SH-SY5Y (cell line): Measurements from ENCODE around the gene MAPK12.

ENCODE experiments used
- GATA2 ChIP-seq: IDR thresholded peaks from 2 replicates; pipeline ENCODE4 v1.6.1; 2011; ENCODE audit warnings: mild to moderate bottlenecking, low read depth, low read length
- GATA3 ChIP-seq: IDR thresholded peaks from 2 replicates; pipeline ENCODE4 v1.6.1; 2011; ENCODE audit warnings: low read depth, mild to moderate bottlenecking, low read length, moderate library complexity

DNA sequence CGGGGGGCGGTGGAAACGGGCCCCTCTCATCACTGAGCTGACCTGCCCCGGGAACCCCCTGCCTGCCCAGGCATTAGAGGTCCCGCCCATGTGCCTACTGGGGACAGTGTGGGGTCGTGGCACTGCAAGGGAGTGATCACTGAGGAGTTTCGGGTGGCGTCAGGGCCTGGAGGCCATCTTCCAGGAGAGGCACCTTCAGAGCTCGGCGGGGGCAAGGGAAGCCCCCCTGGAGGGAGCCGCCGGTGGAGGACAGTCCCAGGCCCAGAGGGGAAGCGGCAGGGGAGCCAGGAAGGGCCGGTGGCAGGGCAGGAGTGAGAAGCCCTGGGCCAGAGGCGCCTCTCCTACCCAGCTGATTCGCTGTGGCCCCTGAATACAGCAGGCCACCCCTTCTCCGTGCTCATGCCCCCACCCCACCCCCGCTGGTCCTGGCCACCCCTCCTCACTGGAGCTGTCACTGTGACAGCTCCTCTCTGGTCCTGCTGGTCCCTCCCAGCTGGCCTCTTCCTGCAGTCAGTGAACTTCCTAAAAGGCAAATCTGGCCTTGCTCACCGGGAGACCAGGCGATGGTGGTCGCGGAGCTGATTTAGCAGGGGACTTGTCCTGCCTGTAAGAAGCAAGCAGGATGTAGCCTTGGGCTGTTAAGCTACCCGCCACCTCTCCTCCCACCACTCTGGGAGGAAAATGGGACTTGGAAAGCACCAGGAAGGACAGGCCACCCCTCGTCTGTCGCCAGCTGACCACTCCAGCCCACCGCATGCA, 10.7 kb upstream of the MAPK12 start:
- no peak for TF ChIP-seq GATA3
- TF ChIP-seq GATA2: no peak
